ENCODE data around the gene IL12RB1. TPM values are rescaled to one million over a fixed set of nuclear protein-coding genes. Genes with fewer than 3 reads are reported as not detected.

Gene IL12RB1
- total RNA-seq, 1 donor from 2014 or later = under 0.01 TPM

GRCh38 chr19:18010149-18010548 lies 76.6 kb downstream of the IL12RB1 start:
- no peak for DNase-seq (ENCODE audit: low read depth in 2 of 2)

DNA sequence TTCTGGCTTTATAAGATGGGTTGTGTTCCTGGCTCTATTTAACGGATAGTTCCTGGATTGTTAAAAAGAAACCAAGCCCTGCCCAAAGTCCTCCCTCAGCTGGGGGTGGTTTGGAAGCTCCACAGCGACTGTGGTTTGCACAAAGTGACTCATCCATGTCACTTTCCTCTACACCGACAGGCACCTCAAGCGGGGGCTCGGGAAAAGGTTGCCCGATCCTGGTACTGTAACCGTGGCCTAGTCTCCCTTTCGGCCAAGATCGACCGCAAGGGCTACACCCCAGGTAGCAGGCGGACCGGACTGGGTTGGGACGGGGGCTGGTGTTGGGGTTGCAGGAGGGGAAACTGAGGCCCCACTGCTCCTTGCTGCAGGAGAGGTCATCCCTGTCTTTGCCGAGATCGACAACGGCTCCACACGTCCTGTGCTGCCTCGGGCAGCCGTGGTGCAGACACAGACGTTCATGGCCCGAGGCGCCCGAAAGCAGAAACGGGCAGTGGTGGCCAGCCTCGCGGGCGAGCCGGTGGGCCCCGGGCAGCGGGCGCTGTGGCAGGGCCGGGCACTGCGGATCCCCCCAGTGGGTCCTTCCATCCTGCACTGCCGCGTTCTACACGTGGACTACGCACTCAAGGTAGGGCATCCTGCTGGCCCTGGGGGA lies 77.2 kb downstream of the IL12RB1 start:
- DNase-seq (ENCODE audit: low read depth in 2 of 2) = peak in 1 of 2 donors; percentile 70

Other genes starting within 250 kb of the IL12RB1 start
- 0.79 and 2.0 TPM in 2 replicates for gene JAK3, start 239.0 kb downstream of the IL12RB1 start, total RNA-seq
- gene RPL18A, start 227.0 kb downstream of the IL12RB1 start, total RNA-seq = 1,225 and 1,496 TPM in 2 replicates
- gene SLC5A5, start 215.0 kb downstream of the IL12RB1 start, total RNA-seq = not detected in 2 replicates
- gene CCDC124, start 153.9 kb downstream of the IL12RB1 start, total RNA-seq = 29.0 and 33.1 TPM in 2 replicates
- under 0.01 and 0.22 TPM in 2 replicates for gene KCNN1, start 119.8 kb downstream of the IL12RB1 start, total RNA-seq
- 42.5 and 115 TPM in 2 replicates for gene ARRDC2, start 78.8 kb downstream of the IL12RB1 start, total RNA-seq
- gene MAST3, start 10.8 kb upstream of the IL12RB1 start, total RNA-seq = 1.1 and 2.0 TPM in 2 replicates
- 1.5 and 1.6 TPM in 2 replicates for gene PIK3R2, start 66.2 kb upstream of the IL12RB1 start, total RNA-seq
- gene IFI30, start 86.9 kb upstream of the IL12RB1 start, total RNA-seq = 4.4 TPM in 2 replicates
- 6.3 and 8.1 TPM in 2 replicates for gene MPV17L2, start 106.3 kb upstream of the IL12RB1 start, total RNA-seq
- 0.22 and 0.40 TPM in 2 replicates for gene RAB3A, start 117.1 kb upstream of the IL12RB1 start, total RNA-seq
- under 0.01 TPM in 2 replicates for gene PDE4C, start 139.5 kb upstream of the IL12RB1 start, total RNA-seq
- under 0.01 TPM in 2 replicates for gene IQCN, start 187.5 kb upstream of the IL12RB1 start, total RNA-seq
- gene JUND, start 194.7 kb upstream of the IL12RB1 start, total RNA-seq = 55.4 and 117 TPM in 2 replicates
- 86.1 and 110 TPM in 2 replicates for gene LSM4, start 236.1 kb upstream of the IL12RB1 start, total RNA-seq

Data from lung microvascular endothelial cell (primary cell).